ENCODE results near the gene ARHGAP15.

ARHGAP15 gene

DNA sequence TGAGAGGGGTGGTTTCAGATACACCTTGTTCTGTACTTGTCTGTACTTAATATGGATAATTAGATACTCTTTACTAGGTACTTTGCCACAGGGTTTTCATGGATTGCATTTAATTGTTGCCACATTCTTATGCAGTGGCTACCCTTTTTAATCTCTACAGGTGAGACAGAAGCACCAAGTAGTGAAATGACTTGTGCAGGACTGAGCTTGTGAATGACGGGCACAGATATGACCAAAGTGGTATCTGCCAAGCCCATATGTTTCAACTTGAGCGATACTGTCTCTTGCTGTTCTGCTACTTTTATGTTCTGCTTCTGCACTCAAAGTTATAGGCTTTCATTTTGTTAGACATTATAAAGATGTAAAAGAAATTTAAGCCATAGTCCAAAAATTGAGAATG, 288.2 kb downstream of the ARHGAP15 start:
- Histone ChIP-seq H3K27ac (ENCODE audit: low read depth, low read length) (no peak overlapping the region), H3K9ac (ENCODE audit: low read length) (no peak overlapping the region), H3K4me3 (ENCODE audit: low read length) (no peak overlapping the region), H3K4me1 (ENCODE audit: control insufficient read depth, insufficient read depth, low read length) (no peaks in the 10 kb centered on the region), H3K36me3 (ENCODE audit: control insufficient read depth, insufficient read depth, low read length) (no peaks in the 10 kb centered on the region), H3K27me3 (ENCODE audit: control insufficient read depth, insufficient read depth, low read length) (no peaks in the 10 kb centered on the region)

DNA sequence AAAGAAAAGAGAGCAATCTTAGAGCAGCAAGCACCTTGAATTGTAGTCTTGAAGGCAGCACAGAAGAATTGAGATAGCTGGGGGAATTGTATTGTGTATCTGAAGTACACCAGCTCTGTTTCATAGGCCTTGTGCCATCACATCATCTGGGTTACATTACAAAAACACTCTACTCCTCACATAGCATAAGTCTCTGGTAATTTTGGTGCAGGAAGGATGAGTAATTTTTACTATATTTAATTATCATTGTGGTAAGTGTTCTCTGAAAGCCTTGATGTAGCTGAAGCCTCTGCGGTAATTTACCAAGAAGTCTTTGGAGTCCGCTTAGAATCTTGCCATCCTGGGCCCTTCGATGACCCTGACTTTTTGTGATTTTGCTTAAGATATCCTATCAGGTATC, 291.1 kb downstream of the ARHGAP15 start:
- Histone ChIP-seq H3K4me3 (ENCODE audit: low read length) (no peak overlapping the region), H3K9ac (ENCODE audit: low read length) (no peak overlapping the region), H3K27me3 (ENCODE audit: control insufficient read depth, insufficient read depth, low read length) (no peaks in the 10 kb centered on the region), H3K27ac (ENCODE audit: low read depth, low read length) (no peak overlapping the region), H3K36me3 (ENCODE audit: control insufficient read depth, insufficient read depth, low read length) (no peaks in the 10 kb centered on the region), H3K4me1 (ENCODE audit: control insufficient read depth, insufficient read depth, low read length) (no peaks in the 10 kb centered on the region)

DNA sequence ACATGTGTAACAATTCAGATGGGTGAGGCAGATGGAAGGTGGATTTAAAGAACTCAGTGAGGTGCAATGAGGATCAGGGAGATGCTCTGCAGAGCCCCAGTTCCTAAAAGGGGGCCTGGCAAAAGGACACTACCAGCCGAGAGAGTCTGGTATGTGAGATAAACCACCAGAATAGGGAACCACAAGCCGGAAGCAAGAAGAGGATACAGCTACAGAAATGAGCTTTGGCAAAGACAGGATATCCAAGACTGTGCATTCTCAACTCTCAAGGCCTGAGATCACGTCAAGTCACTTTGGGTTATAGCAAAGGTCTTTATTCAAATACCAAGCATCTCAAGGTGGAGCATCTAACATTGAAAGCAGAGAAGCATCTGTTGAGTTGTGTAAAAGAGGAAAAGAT, 293.5 kb downstream of the ARHGAP15 start:
- Histone ChIP-seq H3K27ac (ENCODE audit: low read depth, low read length) (no peak overlapping the region), H3K27me3 (ENCODE audit: control insufficient read depth, insufficient read depth, low read length) (no peaks in the 10 kb centered on the region), H3K36me3 (ENCODE audit: control insufficient read depth, insufficient read depth, low read length) (no peaks in the 10 kb centered on the region), H3K4me1 (ENCODE audit: control insufficient read depth, insufficient read depth, low read length) (no peaks in the 10 kb centered on the region), H3K4me3 (ENCODE audit: low read length) (no peak overlapping the region), H3K9ac (ENCODE audit: low read length) (no peak overlapping the region)

DNA sequence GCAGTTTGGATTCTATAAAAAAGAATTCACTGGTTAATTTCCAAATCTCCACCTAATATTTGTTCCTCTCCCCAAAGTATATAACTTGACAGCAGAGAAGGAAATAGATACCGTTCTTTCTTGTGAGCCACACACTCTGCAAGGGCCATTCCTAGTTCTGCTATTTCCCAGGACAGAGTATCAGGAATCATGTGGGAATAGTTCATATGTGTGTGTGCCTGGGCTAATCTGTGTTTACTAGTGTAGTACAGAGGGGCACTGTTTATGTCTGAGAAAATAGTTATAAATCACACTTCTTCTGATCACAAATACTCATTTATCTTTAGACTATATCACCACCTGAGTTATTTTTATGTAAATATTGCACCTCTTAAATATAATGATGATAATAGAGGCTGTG, 296.7 kb downstream of the ARHGAP15 start:
- Histone ChIP-seq H3K36me3 (ENCODE audit: control insufficient read depth, insufficient read depth, low read length) (no peaks in the 10 kb centered on the region), H3K4me1 (ENCODE audit: control insufficient read depth, insufficient read depth, low read length) (no peaks in the 10 kb centered on the region), H3K9ac (ENCODE audit: low read length) (no peak overlapping the region), H3K27ac (ENCODE audit: low read depth, low read length) (no peak overlapping the region), H3K4me3 (ENCODE audit: low read length) (no peak overlapping the region), H3K27me3 (ENCODE audit: control insufficient read depth, insufficient read depth, low read length) (no peaks in the 10 kb centered on the region)

DNA sequence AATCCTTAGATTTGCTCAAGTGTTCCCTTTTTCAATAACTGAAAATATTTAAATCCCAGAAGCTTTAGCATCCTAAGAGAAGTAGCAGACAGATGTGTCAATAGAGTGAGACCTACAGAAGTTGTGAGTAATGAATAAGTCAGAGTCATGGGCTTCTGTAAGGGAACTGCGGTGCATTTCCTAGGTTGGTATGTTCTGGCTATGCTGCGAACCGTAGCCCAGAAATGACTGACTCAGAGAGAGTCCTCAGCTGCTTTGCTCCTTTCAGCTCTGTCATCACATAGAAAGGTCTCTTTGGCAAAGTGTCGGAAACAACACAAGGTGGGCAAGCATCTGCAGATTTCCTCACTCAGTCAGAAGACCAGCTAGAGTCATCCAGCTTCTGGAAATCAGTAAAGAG, 297.1 kb downstream of the ARHGAP15 start:
- H3K4me1 ChIP-seq (ENCODE audit: control insufficient read depth, insufficient read depth, low read length): no peaks in the 10 kb centered on the region
- H3K4me3 ChIP-seq (ENCODE audit: low read length): no peak overlapping the region
- no peak overlapping the region for H3K9ac ChIP-seq (ENCODE audit: low read length)
- H3K27ac ChIP-seq (ENCODE audit: low read depth, low read length): no peak overlapping the region
- H3K36me3 ChIP-seq (ENCODE audit: control insufficient read depth, insufficient read depth, low read length): no peaks in the 10 kb centered on the region
- no peaks in the 10 kb centered on the region for H3K27me3 ChIP-seq (ENCODE audit: control insufficient read depth, insufficient read depth, low read length)

DNA sequence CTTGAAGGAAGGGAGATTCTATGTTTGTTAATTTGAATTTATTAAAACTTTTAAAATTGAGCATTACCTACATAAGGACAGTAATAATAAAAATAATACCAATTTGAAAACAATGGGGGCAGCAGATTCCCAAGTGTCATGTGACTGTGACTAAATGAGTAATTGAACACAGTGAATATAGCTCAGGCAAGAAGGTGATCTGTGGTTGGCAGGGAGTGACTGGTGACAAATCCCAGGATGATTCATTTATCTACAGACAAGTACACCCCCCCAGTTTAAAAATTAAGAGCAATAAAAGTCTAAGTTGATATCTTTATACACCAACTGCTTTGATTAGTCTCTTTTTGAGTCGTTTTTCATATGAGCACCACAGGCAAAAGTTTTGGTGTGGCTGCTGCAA, 299.5 kb downstream of the ARHGAP15 start:
- Histone ChIP-seq H3K27me3 (ENCODE audit: control insufficient read depth, insufficient read depth, low read length) (no peaks in the 10 kb centered on the region), H3K36me3 (ENCODE audit: control insufficient read depth, insufficient read depth, low read length) (no peaks in the 10 kb centered on the region), H3K4me3 (ENCODE audit: low read length) (no peak overlapping the region), H3K4me1 (ENCODE audit: control insufficient read depth, insufficient read depth, low read length) (no peaks in the 10 kb centered on the region), H3K27ac (ENCODE audit: low read depth, low read length) (no peak overlapping the region), H3K9ac (ENCODE audit: low read length) (no peak overlapping the region)

DNA sequence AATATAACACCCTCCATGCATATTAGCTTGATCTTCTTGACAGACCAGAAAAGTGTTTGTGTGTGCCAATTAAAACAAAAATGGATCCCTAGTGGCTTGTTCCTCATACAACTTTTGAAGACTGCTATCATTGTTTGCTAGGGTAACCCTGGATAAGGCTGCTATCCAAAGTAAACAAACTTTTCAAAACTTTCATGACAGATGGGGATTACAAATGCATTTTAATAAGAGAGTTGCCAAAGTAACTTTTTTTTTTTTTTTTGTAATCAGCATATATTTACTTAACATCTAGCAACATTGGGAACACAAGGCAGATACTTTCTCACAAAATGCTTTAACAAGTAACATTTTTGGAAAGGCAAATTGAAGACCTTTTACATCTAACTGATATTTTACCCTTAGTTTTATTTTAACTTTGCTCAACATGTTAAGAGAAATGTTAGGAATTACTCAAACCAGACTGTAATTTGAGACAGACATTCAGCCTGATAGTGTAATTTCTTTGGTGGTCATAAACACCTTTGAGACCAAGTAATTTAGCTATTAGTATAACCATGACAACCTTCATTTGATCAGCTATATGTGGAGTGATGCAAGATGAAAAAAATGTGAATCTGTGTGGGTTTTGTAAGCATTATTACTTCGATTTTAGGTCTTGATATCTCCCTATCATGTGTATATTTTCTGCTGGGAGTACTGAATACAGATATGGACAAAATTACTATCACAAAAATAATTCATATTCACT, 300.9 kb downstream of the ARHGAP15 start:
- Histone ChIP-seq H3K9ac (ENCODE audit: low read length) (no peak overlapping the region), H3K27ac (ENCODE audit: low read depth, low read length) (no peak overlapping the region), H3K4me1 (ENCODE audit: control insufficient read depth, insufficient read depth, low read length) (no peaks in the 10 kb centered on the region), H3K4me3 (ENCODE audit: low read length) (no peak overlapping the region), H3K27me3 (ENCODE audit: control insufficient read depth, insufficient read depth, low read length) (no peaks in the 10 kb centered on the region), H3K36me3 (ENCODE audit: control insufficient read depth, insufficient read depth, low read length) (no peaks in the 10 kb centered on the region)

DNA sequence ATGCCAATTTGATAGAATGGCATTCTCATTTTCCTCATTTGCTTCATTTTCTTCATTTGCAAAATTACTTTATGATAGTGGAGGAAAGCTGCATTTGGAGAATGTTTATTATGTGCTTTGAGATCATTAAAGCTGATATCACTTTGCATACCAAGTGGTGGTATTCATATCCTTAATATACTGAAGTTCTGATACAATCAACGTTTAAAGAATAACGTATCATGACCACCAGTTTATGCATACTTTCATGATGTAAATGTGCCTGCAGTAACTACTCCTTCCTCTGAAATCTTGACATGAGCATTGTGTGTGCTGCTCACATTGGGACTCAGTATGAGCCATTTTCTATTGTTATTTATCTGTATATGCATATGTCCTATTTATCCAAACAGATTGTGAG, 302.1 kb downstream of the ARHGAP15 start:
- H3K4me1 ChIP-seq (ENCODE audit: control insufficient read depth, insufficient read depth, low read length): no peaks in the 10 kb centered on the region
- H3K4me3 ChIP-seq (ENCODE audit: low read length): no peak overlapping the region
- H3K27me3 ChIP-seq (ENCODE audit: control insufficient read depth, insufficient read depth, low read length): no peaks in the 10 kb centered on the region
- no peak overlapping the region for H3K9ac ChIP-seq (ENCODE audit: low read length)
- no peaks in the 10 kb centered on the region for H3K36me3 ChIP-seq (ENCODE audit: control insufficient read depth, insufficient read depth, low read length)
- H3K27ac ChIP-seq (ENCODE audit: low read depth, low read length): no peak overlapping the region

DNA sequence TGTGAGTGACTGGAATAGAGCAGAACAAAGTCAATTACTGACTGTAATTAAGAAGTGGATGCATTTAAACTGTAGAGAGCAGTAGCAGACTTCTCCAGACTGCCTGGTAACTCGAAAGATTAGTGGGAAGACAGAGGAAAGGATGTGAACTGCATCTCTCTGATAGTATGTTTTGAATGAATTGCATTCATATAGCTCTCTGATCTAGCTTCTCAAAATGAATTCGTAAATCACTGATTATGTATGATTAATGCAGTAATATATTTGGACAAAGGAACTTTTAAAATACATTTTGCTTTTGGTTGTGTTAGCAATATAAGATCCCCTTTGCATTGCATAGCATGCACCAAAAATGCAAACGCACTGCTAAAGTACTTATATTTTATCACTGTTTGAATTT, 304.0 kb downstream of the ARHGAP15 start:
- H3K27ac ChIP-seq (ENCODE audit: low read depth, low read length): no peak overlapping the region
- H3K27me3 ChIP-seq (ENCODE audit: control insufficient read depth, insufficient read depth, low read length): no peaks in the 10 kb centered on the region
- H3K36me3 ChIP-seq (ENCODE audit: control insufficient read depth, insufficient read depth, low read length): no peaks in the 10 kb centered on the region
- no peaks in the 10 kb centered on the region for H3K4me1 ChIP-seq (ENCODE audit: control insufficient read depth, insufficient read depth, low read length)
- no peak overlapping the region for H3K9ac ChIP-seq (ENCODE audit: low read length)
- H3K4me3 ChIP-seq (ENCODE audit: low read length): no peak overlapping the region

DNA sequence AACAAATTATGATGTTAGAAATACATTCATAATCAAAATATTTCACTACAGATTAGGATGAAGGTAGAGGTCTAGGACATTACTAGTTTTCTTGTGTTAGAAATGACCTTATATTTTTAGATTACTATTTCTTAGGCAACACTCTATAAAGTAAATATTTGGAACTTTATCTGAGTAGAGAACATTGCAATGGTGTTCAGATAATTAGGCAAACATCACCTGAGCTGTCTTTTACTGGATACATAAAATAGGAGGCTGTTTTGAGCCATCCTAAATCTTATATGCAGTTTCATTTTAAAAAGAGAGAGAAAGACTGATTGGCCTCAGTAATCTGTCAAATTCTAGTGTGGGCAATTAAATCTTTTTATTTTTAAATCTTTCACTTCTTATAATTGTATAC, 304.6 kb downstream of the ARHGAP15 start:
- Histone ChIP-seq H3K27me3 (ENCODE audit: control insufficient read depth, insufficient read depth, low read length) (no peaks in the 10 kb centered on the region), H3K27ac (ENCODE audit: low read depth, low read length) (no peak overlapping the region), H3K4me1 (ENCODE audit: control insufficient read depth, insufficient read depth, low read length) (no peaks in the 10 kb centered on the region), H3K36me3 (ENCODE audit: control insufficient read depth, insufficient read depth, low read length) (no peaks in the 10 kb centered on the region), H3K9ac (ENCODE audit: low read length) (no peak overlapping the region), H3K4me3 (ENCODE audit: low read length) (no peak overlapping the region)

DNA sequence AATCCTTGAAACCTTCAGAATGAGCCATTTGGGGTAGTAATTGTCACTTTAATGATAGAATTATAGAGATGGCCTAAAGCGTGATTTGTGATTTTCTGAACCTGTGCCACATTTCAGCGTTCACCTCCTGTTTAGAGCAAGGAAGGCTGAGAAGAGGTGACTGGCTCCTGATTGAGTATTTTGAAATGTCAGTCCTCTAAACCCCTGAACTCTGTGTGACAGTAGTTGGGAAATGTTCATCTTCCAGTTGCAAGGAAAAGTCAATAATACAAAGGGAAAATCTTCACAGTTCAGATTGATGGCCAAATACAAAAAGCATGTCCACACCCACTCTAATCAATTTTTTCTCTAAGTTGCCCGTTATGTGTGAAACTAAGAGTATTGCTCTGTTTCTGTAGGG, 305.2 kb downstream of the ARHGAP15 start:
- Histone ChIP-seq H3K9ac (ENCODE audit: low read length) (no peak overlapping the region), H3K36me3 (ENCODE audit: control insufficient read depth, insufficient read depth, low read length) (no peaks in the 10 kb centered on the region), H3K4me3 (ENCODE audit: low read length) (no peak overlapping the region), H3K27me3 (ENCODE audit: control insufficient read depth, insufficient read depth, low read length) (no peaks in the 10 kb centered on the region), H3K4me1 (ENCODE audit: control insufficient read depth, insufficient read depth, low read length) (no peaks in the 10 kb centered on the region), H3K27ac (ENCODE audit: low read depth, low read length) (peak overlapping the region; percentile 58)

DNA sequence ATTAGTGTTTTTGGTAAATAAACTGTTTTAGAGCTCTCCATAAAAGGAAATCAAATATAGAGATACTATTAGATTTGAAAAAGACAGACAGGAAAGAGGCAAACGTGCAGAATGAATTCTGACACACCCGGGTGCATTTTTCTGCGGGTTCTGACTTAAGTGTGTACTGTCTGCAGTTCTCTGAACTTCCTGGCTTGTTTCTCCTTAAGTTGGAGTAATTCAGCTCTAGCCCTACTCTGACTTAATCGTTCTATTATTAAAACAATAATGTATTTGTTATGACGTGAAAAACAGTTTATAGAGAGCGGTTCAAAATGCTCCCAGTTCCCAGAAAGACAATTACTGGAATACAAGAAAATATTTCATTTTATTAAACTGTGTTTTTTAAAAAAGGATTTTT, 305.9 kb downstream of the ARHGAP15 start:
- Histone ChIP-seq H3K36me3 (ENCODE audit: control insufficient read depth, insufficient read depth, low read length) (no peaks in the 10 kb centered on the region), H3K4me3 (ENCODE audit: low read length) (no peak overlapping the region), H3K27ac (ENCODE audit: low read depth, low read length) (no peak overlapping the region), H3K4me1 (ENCODE audit: control insufficient read depth, insufficient read depth, low read length) (no peaks in the 10 kb centered on the region), H3K27me3 (ENCODE audit: control insufficient read depth, insufficient read depth, low read length) (no peaks in the 10 kb centered on the region), H3K9ac (ENCODE audit: low read length) (no peak overlapping the region)

DNA sequence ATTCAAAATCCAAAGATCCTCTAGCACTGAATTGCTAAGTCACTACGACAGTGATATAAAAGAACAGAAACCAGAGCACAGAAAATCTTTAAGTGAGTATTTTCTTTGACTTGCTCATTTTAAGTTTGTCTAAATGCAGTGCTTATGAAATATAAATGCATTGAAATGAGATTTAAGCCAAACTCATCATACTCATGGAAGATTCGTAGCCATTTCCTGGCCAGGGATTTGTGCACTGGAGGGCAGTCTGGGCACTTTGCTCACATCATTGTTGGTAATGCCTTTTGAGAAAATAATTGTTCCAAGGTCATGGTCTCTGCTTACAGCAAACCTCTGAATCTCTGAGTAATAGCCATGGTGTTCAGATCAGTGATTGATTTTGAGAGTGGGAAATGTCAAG, 307.7 kb downstream of the ARHGAP15 start:
- H3K27ac ChIP-seq (ENCODE audit: low read depth, low read length): no peak overlapping the region
- no peak overlapping the region for H3K4me3 ChIP-seq (ENCODE audit: low read length)
- H3K4me1 ChIP-seq (ENCODE audit: control insufficient read depth, insufficient read depth, low read length): no peaks in the 10 kb centered on the region
- H3K9ac ChIP-seq (ENCODE audit: low read length): no peak overlapping the region
- H3K27me3 ChIP-seq (ENCODE audit: control insufficient read depth, insufficient read depth, low read length): no peaks in the 10 kb centered on the region
- H3K36me3 ChIP-seq (ENCODE audit: control insufficient read depth, insufficient read depth, low read length): no peaks in the 10 kb centered on the region
